Memory B cell (primary cell): Measurements from ENCODE around the gene JMJD8.

Experiments used
- ATAC-seq: fragments of 150-1000 bp; cut with Tn5 transposase; 2 replicates; pipeline ENCODE4 v1.10.0; 2021; ENCODE audit warnings: low read depth, mild to moderate bottlenecking, moderate library complexity
- DNase-seq, 2 donors: peaks; one replicate each; pipeline ENCODE4 v3.0.0; 2022; ENCODE audit warnings: low spot score in 2 of 2
- H3K27ac Mint-ChIP-seq: one replicate; pipeline ENCODE4 v1.8.0; 2022; ENCODE audit warnings: mild to moderate bottlenecking, moderate library complexity, mixed read lengths
- H3K27me3 Mint-ChIP-seq: one replicate; pipeline ENCODE4 v1.8.0; 2022; ENCODE audit warnings: mixed read lengths
- H3K36me3 Mint-ChIP-seq: one replicate; pipeline ENCODE4 v1.8.0; 2022; ENCODE audit warnings: mild to moderate bottlenecking, mixed read lengths
- H3K4me1 Mint-ChIP-seq: one replicate; pipeline ENCODE4 v1.8.0; 2022; ENCODE audit warnings: mixed read lengths
- H3K4me3 Mint-ChIP-seq: one replicate; pipeline ENCODE4 v1.8.0; 2022; ENCODE audit warnings: mild to moderate bottlenecking, moderate library complexity, mixed read lengths
- H3K9me3 Mint-ChIP-seq: one replicate; pipeline ENCODE4 v1.8.0; 2022; ENCODE audit warnings: mixed read lengths

The JMJD8 gene, protein sequence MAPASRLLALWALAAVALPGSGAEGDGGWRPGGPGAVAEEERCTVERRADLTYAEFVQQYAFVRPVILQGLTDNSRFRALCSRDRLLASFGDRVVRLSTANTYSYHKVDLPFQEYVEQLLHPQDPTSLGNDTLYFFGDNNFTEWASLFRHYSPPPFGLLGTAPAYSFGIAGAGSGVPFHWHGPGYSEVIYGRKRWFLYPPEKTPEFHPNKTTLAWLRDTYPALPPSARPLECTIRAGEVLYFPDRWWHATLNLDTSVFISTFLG

DNA sequence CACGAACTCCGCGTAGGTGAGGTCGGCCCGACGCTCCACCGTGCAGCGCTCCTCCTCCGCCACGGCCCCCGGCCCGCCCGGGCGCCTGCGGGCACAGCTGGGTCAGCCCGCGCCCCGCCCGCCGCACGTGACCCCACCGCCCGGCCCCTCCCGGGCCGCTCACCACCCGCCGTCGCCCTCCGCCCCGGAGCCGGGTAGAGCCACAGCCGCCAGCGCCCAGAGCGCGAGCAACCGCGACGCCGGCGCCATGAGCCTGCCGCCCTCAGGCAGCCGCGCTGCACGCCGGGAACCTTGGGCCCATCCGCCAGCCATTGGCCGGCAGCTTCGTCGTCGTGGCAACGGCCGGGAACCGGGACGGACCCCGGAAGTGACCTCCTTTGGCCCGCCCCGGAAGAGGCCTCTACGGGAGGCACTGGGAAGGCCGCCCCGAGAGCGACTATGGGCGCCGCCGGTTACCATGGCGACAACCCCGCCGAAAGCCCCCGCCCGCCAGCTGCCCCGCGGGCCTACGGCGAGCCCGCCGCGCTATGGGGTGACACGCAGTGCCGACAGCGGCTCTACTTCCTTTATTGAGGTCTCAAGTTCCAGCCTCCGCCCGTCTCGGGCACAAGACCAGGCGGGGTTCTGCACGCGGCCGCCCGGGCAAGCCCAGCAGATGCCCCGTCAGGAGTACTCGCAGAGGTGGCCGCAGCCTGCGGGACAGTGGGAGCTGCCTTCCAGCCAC is at the start of gene JMJD8:
Gene JMJD8 (minus strand): TSS at position 264 of the 724 bp plus-strand sequence. CDS start 15 bp downstream, at position 249.
- DNase-seq: peak; percentile 95 to 97
- peak; percentile 78 for ATAC-seq
- peak within 1 kb of the TSS; percentile 75 for H3K27ac Mint-ChIP-seq
- peaks cover 10% of the 10 kb centered on the region for H3K4me1 Mint-ChIP-seq
- H3K9me3 Mint-ChIP-seq: no peaks in the 10 kb centered on the region
- H3K36me3 Mint-ChIP-seq: peaks cover 4% of the 10 kb centered on the region
- no peaks in the 10 kb centered on the region for H3K27me3 Mint-ChIP-seq
- peak within 1 kb of the TSS; percentile 85 for H3K4me3 Mint-ChIP-seq

DNA sequence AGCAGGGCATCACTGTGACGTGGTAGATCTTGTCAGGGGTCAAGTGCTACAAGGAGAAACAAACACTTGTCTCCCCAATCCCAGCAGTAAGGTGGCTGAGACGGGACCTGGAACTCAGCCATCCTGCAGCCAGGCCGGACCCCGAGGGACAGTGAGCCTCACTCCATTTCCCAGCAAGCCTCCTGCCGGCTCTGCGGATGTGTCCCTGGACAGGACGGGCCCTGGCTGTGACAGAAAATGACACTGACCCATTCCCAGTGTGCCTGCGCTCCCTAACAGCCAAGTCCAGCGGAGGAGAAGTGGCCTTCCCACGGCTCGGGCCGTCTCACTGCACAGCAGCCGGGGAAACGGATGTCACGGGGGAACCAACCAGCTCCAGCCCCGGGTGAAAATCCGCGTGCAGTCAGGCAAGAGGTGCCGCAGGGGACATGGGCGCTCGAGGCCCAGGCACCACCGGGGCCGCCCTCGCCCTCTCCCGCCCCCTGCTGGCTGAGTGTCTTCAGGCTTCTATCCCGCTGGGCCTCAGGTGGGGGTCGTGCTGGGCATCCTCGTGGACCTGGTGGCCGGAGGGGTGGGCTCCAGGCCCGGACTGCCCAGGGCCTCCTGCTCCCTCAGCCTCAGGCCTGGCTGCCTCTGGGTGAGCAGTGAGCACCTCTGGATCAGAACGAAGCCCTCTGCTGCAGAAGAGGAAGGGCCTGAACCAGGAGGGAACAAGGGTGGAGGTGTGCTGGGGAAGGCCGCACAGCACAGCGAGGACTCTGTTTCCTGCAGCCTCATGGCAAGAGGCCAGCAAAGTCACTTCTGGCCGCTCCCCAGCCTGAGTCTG is 49.5 kb upstream of the JMJD8 start:
- Mint-ChIP-seq H3K27ac (no peak overlapping the region), H3K4me3 (no peak overlapping the region), H3K27me3 (no peaks in the 10 kb centered on the region), H3K9me3 (no peaks in the 10 kb centered on the region), H3K36me3 (peaks cover 8% of the 10 kb centered on the region), H3K4me1 (peaks cover 11% of the 10 kb centered on the region)
- ATAC-seq (no peak), DNase-seq (no peak)

DNA sequence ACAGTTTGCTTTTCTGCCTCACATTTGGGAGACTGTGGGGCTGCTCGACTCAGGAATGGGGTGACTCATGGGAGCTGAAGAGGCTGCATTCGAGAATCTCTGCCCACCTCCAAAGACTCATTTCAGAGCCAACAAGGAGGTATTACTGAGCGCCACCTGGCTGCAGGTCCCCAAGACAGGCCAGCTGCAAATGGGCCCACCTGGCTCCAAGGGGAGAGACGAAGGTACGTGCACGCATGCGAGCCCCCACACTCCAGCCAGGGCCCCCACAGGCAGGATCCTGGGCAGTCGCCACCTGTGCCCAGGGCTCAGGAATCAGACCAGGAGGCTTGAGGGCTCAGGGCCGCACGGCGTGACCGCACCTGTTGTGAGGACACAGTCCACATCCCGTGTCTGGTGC is 48.8 kb upstream of the JMJD8 start:
- Mint-ChIP-seq H3K27me3 (no peaks in the 10 kb centered on the region), H3K4me3 (no peak overlapping the region), H3K27ac (no peak overlapping the region), H3K4me1 (peaks cover 9% of the 10 kb centered on the region), H3K9me3 (no peaks in the 10 kb centered on the region), H3K36me3 (peaks cover 8% of the 10 kb centered on the region)
- ATAC-seq (no peak), DNase-seq (no peak)

DNA sequence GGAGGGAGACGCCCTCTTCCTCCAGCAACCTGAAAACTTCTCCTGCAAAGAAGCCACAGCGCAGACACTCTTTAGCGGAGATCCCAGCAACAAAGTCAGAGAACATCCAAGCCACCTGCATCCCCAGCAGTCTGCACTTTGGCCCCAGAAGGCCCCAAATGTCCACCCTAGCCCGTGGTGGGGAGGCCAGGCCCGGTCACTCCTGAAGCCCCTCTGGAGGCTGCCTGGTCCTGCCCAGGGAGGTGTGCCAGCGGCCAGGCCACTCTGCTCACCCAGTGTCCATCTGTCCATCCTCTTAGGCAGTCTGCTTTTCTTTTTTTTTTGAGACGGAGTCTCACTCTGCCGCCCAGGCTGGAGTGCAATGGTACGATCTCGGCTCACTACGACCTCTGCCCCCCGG is 48.2 kb upstream of the JMJD8 start:
- H3K27me3 Mint-ChIP-seq: no peaks in the 10 kb centered on the region
- DNase-seq (no peak), ATAC-seq (no peak)
- no peak overlapping the region for H3K27ac Mint-ChIP-seq
- H3K36me3 Mint-ChIP-seq: peaks cover 5% of the 10 kb centered on the region
- H3K4me1 Mint-ChIP-seq: peaks cover 4% of the 10 kb centered on the region
- no peak overlapping the region for H3K4me3 Mint-ChIP-seq
- no peaks in the 10 kb centered on the region for H3K9me3 Mint-ChIP-seq

DNA sequence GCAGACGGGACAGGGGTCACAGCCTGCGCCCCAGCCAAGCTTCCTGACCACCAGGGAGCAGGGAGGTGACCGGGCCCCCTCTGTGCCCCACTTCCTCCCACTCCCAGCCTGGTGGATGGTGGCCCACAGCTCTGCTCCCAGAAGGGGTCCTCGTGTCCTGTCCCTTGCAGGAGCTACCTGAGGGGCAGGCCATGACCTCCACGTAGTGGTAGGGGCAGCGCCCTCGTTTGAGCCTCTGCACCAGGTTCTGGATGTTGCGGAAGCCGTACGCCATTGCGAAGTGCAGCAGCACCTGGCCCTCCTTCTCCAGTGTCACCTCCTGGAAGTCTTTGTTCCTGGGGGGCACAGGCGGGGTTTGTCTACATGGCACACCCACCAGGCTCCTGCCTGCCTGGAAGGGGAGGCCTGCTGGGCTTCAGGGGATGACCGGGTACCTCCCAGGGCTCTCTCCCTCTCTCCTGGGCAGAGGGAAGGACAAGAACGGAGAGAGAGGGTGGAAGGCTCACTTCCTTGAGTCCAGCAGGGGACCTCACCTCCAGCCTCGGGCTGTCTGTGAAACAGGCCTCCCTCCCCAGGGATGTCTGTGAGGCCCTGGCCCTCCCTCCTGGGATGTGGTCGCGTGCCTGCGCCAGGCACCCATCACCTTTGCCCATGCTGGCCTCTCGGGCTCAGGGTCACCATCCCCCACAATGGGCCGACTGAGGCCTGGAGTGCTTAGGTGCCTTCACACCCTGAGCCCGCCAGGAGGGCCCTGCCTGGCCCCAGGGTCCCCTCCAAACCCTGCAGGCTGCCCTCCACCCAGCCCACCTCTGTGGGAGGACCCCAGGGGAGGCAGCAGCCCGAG is 46.8 kb upstream of the JMJD8 start:
- H3K36me3 Mint-ChIP-seq: peaks cover 5% of the 10 kb centered on the region
- peaks cover 4% of the 10 kb centered on the region for H3K4me1 Mint-ChIP-seq
- no peaks in the 10 kb centered on the region for H3K27me3 Mint-ChIP-seq
- DNase-seq (no peak), ATAC-seq (no peak)
- no peak overlapping the region for H3K27ac Mint-ChIP-seq
- no peak overlapping the region for H3K4me3 Mint-ChIP-seq
- H3K9me3 Mint-ChIP-seq: no peaks in the 10 kb centered on the region

DNA sequence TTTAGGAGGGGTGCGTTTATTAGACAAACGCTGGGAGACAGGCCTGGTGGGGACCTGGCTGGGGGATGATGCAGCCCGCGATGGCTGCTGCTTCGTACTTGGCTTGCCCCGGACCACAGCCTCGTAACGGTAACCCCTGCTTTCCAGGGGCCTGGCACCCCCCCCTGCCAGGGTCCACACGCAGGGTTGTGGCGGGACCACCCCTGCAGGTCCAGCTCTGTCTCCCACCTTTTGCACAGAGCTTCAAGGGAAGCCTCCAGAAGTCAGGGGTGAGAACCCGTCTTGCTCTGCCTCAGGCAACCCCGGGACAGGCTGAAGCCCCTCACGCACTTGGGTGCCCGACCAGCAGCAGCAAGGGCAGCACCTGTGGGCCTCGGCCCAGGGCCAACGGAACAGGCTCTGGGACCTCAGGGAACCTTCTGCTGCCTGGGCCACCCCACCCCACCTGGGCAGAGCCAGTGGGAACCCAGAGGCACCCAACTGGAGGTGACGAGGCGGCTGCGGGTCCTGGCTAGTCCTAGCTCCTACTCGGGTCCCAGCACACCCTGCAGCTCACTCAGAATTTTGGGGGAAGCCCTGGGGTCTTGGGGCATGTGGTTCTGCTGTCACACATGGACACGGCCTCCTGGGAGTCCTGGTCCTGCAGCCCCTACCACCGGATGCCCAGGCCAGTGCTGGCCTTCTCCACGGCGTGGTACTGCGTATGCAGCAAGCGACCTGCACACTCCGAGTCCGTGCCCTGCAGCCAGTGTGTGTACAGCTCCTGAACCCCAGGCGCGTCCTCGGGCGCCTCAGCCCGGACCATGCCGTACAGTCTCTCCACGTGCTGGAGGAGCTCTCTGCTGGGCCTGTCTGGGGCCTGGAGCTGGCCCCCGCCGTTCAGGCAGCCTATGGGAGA is 45.9 kb upstream of the JMJD8 start:
- ATAC-seq: no peak
- Mint-ChIP-seq H3K36me3 (no peaks in the 10 kb centered on the region), H3K4me1 (no peaks in the 10 kb centered on the region), H3K27ac (no peak overlapping the region), H3K27me3 (no peaks in the 10 kb centered on the region), H3K9me3 (no peaks in the 10 kb centered on the region), H3K4me3 (no peak overlapping the region)
- DNase-seq: no peak

DNA sequence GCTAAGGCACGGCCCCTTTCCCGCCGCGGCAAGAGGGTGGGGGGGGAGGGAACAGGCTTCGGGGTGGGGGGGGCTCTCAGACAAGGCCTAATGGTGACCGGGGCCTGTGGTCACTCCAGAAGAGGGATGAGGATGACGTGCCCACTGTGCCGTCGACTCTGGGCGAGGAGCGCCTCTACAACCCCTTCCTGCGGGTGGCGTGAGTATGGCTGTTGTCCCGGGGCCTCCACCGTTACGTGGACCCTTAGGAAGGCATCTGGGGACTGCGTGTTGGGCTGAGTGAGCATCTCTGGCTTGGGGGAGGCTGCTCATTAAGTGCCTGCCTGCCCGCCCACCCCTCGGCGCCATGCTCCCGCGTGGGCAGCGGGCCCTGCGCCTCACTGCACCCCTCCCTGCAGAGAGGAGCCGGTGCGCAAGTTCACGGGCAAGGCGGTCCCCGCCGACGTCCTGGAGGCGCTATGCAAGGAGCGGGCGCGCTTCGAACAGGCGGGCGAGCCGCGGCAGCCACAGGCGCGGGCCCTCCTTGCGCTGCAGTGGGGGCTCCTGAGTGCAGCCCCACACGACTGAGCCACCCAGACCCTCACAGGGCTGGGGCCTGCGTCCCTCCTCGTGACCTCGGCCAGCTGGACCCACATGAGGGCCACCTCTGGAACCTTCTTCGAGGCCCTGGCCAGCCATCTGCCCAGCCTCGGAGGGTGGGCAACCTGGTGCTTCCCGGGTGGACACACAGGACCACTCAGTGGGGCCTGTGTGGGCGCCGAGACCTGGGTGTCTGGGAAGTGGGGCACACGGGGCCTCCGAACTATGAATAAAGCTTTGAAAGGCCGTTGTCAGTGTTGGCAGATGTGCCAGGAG is 45.0 kb upstream of the JMJD8 start:
- DNase-seq: peak in 1 of 2 donors; percentile 16
- H3K4me3 Mint-ChIP-seq: peak overlapping the region; percentile 74
- ATAC-seq: no peak
- no peaks in the 10 kb centered on the region for H3K4me1 Mint-ChIP-seq
- H3K36me3 Mint-ChIP-seq: no peaks in the 10 kb centered on the region
- no peak overlapping the region for H3K27ac Mint-ChIP-seq
- no peaks in the 10 kb centered on the region for H3K27me3 Mint-ChIP-seq
- no peaks in the 10 kb centered on the region for H3K9me3 Mint-ChIP-seq

DNA sequence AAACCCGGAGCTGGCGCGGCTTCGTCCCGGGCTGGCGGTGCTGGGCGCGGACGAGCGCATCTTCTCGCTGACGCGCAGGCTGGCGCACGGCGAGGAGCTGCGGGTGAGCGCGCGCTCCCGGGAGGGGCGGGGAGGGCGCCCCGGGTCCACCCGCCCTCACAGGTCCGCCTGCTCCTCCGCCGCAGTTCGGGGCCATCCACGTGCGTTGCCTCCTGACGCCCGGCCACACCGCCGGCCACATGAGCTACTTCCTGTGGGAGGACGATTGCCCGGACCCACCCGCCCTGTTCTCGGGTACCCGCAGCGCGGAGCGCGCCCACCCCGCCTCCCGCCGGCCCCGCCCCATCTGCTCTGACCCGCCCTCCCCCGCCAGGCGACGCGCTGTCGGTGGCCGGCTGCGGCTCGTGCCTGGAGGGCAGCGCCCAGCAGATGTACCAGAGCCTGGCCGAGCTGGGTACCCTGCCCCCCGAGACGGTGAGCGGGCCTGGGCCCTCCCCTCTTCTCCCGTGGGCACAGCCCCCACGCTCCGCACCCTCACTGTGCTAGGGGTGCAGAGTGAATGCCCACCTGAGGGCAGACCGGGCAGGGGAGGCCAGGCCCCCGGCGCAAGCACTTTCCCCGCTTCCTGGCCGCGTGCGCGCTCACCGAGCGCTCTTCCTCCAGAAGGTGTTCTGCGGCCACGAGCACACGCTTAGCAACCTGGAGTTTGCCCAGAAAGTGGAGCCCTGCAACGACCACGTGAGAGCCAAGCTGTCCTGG is 44.2 kb upstream of the JMJD8 start:
- Mint-ChIP-seq H3K4me1 (no peaks in the 10 kb centered on the region), H3K9me3 (no peaks in the 10 kb centered on the region), H3K36me3 (no peaks in the 10 kb centered on the region), H3K27ac (no peak overlapping the region), H3K4me3 (peak overlapping the region; percentile 74), H3K27me3 (no peaks in the 10 kb centered on the region)
- DNase-seq: peak; percentile 75 to 81
- ATAC-seq: peak; percentile 74

DNA sequence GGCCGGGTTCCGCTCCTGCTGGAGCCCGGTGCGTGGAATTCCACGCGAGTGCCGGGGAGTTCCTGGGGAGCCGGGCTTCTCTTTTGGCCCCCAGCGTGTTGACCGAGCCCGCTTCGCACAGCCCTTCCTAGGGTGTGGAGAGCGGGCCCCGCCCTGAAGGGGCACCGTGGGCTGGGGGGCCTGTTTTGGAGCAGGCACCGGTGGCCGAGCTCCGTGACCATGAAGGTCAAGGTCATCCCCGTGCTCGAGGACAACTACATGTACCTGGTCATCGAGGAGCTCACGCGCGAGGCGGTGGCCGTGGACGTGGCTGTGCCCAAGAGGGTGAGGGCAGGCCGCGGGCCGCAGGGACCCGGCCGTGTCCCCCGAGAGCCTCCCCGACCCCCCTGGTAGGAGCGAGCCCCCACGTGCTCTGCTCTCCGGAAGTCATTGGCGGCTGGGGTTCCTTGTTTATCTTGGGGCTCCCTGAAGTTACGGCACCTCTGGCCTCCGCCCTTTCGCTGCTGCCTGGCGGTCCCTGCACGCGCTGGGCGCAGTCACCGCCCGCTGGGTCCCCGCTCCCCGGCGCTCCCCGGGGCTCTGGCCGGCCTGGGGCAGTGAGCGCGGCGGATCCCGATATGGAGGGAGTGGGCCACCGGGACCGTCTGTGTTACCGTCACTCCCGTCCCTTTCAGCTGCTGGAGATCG is 43.3 kb upstream of the JMJD8 start:
- H3K27ac Mint-ChIP-seq: no peak overlapping the region
- ATAC-seq: peak; percentile 31
- H3K4me3 Mint-ChIP-seq: peak overlapping the region; percentile 69
- no peaks in the 10 kb centered on the region for H3K36me3 Mint-ChIP-seq
- no peaks in the 10 kb centered on the region for H3K27me3 Mint-ChIP-seq
- H3K9me3 Mint-ChIP-seq: no peaks in the 10 kb centered on the region
- peak in 1 of 2 donors; percentile 46 for DNase-seq
- H3K4me1 Mint-ChIP-seq: peaks cover 3% of the 10 kb centered on the region

DNA sequence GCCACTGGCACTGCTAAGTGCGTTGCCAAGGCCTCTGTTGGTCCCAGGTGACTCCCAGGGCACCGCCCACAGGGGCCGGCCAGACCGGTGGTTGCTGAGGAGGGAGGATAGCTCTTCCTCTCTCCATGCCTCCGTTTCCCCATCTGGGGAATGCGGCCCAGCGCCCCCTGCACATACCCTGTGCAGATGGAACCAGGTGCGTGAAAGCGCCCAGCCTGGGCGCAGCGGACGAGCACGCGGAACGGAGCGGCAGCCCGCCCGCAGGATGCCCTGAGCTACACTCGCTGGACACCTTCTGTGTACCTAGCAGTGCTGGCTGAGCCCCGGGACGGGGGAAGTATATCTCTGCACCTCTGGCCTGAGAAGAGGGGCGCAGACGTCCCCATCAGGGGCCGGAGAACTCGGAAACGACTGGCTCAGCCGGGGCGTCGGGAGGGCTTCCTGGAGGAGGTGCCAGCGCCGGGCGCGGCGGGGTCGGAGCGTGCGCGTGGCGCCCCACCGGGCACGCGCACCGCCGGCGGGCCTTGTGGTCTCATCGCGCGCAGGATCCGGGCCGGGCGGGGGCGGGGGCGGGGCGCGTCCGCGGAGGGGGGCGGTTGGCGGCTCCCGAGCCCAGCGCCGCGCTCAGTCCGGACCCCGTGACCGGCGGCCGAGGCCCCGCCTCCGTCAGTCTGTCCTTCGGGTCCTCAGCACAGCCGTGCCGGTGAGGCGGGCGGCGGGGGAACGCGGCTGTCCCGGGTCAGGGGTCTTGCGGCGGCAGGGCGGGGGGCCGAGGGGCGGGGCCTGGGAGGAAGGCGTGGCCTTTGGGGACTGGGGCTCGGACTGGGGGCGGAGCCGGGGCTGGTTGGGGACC is 42.5 kb upstream of the JMJD8 start, which contains the start of the genes CCDC78 and HAGHL:
Gene CCDC78 (minus strand): TSS at position 6 of the 853 bp plus-strand sequence. CDS start 76 bp downstream, outside the sequence.
Gene HAGHL (plus strand): TSS at position 669 of the 853 bp plus-strand sequence. CDS start 404 bp downstream, outside the sequence.
- peak within 1 kb of the TSS; percentile 69 for H3K27ac Mint-ChIP-seq

More for the DNA sequence above, 42.5 kb upstream of the JMJD8 start, which contains the start of the genes CCDC78 and HAGHL:
- DNase-seq (peak; percentile 67 to 78), ATAC-seq (peak; percentile 36)
- no peaks in the 10 kb centered on the region for H3K36me3 Mint-ChIP-seq
- H3K4me1 Mint-ChIP-seq: peaks cover 4% of the 10 kb centered on the region
- H3K4me3 Mint-ChIP-seq: peak within 1 kb of the TSS; percentile 81
- no peaks in the 10 kb centered on the region for H3K27me3 Mint-ChIP-seq
- no peaks in the 10 kb centered on the region for H3K9me3 Mint-ChIP-seq
